ENCODE measurements around the gene LHX6.

LHX6 gene

DNA sequence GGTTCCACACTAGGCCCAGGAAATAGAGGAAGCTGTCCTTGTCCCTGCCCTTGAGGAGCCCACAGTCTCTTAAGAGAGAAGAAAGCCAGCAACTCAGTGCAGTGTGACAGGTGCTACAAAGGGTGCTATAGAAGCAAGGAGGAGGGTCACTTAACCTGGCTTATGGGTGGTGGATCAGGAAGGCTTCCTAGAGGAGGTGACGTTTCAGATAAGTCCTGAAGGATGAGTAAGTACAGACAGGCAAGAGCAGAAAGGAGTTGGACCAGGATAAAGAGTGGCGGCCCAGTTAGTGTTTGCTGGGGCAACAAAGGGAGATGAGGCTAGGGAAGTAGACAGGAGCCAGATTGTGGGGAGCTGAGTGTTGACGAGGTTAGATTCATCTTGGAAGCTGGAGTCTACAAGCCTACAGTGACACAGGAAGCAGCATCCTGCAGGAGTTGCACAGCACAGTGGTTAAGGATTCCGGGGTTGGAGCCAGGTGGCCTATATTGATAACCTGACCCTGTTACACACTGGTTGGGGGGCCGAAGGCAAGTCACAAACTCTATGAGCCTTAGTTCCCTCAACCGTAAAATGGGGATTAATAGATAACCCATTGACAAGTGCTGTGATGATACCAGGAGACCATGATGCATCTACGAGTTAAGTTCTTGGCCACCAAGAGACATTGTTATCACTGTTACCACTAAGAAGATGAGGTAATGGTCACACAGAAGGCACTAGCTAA lies 5.4 kb upstream of the LHX6 start:
- DNase-seq (ENCODE audit: low spot score), result no peak

DNA sequence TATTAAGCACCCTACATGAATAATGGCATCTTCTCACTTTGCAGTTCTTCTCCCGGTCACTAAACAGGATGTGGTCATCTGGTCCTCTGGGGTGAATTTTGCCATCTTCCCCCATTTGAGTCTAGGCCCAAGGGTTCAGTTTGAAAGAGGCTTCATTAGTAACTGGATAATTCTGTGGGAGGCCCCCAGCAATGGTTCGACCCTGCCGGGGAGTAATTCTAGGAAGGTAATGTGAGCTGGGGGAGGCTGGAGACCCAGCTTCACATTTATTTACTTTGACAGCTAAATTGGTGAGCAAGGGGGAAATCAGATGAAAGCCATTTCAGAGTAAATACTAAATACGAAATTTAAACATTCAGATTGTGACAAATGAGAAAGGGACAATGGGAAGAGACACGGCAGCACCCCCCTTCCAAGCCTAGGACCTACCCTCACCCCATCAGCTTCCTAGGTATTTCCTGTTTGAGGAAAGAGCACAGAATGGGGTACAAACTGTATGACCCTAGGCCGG lies 4.1 kb upstream of the LHX6 start:
- DNase-seq (ENCODE audit: low spot score), result no peak

DNA sequence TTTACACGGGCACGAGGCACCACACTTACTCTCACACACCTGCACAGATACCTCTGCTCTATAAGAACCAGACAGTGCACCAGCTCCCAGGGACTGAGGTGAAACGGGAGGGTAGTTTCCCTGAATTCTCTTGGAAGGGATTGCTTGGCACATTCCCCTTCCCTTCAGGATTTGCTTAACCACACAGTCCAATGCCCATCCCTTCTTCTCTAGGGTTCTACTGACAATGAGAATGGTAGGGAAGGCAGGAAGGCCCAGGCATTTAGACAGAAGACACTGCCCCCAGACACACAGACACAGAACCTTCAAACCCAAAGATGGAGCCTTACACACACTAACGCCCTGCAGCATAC lies 704 bp upstream of the LHX6 start:
- DNase-seq (ENCODE audit: low spot score), result no peak

DNA sequence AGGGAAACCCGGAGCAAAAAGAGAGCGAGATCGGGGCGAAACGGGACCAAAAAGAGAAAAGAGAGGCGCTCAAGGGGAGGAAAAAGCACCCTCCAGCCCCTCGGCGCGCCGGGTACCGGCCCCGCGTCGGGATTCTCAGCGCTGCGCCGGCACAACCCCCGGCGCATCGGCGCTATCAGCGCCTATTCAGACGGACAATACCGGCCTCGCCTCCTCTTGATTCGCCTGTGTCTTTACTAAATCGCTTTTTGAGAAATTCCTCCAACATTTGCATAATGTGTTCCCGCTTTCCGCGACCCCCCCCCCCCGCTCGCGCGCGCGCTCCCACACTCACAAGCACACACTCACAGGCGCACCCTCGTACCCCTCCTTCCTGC lies 578 bp downstream of the LHX6 start:
- DNase-seq (ENCODE audit: low spot score), result no peak

DNA sequence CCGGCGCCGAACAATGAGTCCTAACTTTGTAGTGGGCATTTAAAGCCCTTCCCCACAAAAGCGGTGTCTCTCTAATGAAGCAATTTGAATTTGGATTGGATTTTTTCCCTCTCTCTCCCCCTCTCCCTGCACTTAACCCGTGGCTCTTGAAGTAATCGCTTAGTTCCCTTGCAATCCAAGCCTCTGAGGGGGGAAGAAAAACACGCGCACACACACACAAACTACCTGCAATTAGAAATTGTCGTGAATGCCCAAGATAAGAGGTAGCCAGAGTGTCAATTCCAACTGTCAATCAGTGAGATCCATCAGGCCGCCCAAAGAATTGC lies 1.2 kb downstream of the LHX6 start:
- no peak for DNase-seq (ENCODE audit: low spot score)

DNA sequence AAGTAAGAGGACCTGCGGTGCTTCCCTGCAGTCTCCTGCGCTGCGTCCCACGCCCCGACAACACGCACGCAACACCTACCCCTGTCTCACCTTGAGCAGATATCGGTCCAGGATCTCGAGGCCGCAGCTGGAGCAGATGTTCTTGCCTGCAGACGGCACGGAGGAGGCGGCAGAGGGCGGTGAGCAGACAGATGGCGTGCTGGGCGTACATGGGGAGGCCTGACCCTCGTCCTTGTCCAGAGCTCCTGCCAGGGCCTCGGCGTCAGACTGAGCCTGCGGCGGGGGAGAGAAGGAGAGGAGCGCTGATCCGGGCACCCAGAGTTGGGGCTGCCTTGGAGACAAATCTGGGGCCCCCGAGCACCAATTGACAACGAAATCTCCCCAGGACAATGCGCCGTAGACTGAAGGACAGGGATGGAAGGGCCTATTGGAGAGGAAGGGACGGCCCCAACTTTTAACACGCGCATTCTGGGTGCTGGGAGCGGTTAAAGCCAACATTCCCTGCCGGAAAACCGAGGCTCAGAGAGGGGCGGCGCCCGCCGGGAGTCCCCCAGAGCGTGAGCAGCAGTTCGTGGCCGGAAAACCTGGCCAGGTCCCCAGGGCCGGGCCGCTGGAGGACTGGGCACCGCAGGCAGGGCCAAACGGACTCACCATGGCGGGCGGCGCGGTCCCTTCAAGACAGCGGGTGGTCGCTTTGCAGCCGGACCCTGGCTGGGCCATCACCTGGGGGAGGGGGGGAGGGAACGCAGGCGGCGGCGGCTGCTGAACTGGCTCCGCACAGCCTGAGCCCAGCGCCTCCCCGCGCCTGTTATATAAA lies 1.8 kb downstream of the LHX6 start:
- no peak for DNase-seq (ENCODE audit: low spot score)

DNA sequence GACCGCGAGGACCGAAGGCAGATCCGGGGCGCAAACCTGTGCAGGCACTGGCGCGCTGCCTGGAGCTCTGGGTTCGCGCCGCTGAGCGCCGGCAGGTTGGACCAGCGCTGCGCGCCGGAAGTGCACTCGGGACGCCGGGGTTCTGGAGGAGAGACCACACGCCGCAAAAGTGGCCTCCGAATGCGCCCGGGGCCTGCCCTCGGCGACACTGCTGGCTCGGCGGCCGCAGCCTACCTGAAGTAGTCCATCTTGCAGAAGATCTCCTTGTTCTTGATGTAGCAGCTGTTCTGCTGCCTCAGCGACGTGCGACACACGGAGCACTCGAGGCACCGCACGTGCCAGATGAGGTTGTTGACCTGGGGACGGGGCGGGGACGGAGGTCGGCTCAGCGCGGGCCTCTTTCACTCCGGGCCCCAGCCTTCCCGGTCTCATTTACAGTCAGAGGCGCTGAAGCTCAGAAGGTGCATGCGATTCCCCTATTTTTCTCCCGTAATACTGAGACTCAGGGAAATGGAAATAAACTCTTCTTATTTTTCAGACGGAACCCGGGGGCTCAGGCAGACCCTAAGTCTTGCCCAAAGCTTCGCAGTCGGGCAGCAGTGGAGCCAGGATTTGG lies 2.5 kb downstream of the LHX6 start:
- no peak for DNase-seq (ENCODE audit: low spot score)

DNA sequence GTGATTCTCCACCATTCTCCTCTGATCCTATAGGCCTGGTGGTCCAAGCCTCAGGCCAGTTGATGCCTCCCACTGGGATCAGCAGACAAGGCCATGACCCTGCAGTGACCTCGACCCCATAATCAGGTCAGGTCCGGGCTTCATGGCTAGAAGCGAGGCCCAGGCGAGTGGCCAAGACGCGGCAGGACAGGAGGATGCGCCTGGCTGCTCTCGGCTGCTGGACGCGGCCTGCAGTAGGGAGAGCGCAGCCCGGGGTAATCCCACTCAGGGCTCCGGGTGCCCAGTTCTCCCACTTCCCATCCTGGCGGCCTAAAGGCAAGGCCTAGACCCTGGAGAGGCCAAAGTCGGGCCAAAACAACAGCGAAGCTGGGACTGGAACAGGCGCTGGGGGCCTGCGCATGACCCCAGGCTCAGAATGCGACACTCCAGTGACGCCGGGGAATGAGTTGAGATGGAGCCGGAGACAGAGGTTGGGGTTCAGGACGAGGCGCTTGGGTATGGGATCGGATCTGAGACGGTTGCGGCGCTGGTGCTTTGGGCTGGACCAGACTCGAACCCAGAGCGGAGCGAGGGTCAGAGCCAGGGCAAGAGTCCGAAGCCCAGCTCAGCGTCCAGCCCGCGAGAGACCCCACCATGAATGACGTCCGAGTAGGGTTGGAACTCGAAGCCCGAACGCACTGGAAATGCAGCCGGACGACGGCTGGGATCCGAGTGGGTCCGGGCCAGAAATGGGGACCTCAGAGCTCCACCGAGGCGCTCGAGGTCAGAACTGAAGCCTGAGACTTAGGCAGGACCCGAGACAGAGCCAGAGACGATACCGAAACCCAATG lies 3.2 kb downstream of the LHX6 start:
- DNase-seq (ENCODE audit: low spot score), result no peak

DNA sequence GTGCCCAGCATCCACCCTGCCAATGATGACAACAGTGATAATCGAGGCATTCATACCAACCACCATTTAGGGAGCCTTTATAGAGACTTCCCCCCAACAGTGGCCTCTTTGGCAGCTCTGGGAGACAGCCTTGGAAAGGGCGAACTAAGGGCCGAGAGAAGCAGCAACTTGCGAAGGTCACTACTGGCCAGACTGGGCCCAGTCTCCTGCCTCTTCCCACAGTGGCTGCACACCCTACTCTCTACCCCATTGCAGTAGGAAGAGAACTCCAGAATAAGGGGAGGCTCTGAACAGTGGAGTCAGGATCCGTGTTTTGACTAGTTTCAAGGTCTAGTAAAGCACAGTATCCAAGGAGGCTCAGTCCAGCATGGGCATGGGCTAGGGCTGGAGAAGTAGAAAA lies 5.3 kb downstream of the LHX6 start:
- DNase-seq (ENCODE audit: low spot score), result no peak

DNA sequence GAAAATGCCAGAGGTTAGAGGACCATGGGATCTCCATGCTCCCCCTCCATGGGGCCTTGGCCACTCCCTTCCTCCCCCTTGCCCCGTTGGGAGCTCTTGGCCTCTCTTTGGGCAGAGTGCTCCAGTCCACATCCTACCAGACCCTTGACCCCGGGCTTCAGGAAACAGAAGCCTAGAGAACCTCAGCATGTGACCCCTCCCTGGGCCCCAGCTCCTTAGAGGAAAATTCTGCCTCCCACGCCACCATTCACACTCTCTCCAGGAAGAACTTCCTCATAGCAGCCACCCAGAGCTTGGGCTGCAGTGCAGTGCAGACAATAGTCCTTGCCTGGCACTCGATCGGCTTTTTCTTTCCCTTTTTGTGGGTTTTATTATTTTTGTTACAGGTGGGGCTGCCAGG lies 6.0 kb downstream of the LHX6 start:
- DNase-seq (ENCODE audit: low spot score), result no peak

DNA sequence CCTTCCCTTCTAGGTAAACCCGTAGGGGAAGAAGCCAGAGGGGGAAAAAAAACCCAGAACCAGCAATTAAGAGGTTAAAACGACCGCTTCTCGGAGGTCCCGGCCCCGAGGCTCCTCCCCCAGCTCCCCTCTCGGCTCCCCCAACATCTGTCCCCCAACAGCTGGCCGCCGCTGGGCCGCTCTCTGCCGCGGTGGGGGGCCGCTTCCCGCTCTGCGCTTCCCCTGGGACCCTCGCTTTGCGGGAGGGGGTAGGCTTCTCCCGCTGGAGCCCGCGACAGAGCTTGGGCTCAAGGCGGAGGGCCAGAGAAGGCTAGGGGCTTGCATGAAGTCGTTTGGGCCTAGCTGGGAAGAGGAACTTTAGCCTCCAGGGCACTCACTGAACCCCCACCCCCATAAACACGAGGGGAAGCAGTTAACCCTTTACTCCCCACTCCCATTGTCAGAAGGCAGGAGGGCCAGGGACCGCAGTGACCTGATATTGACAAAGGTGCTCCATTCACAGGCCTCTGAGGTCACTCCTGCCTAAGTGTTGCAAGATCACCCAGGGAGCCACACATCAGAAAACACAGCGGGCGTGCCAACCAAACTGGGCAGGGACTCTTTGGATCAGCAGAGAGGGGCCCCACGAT lies 7.5 kb downstream of the LHX6 start:
- no peak for DNase-seq (ENCODE audit: low spot score)

DNA sequence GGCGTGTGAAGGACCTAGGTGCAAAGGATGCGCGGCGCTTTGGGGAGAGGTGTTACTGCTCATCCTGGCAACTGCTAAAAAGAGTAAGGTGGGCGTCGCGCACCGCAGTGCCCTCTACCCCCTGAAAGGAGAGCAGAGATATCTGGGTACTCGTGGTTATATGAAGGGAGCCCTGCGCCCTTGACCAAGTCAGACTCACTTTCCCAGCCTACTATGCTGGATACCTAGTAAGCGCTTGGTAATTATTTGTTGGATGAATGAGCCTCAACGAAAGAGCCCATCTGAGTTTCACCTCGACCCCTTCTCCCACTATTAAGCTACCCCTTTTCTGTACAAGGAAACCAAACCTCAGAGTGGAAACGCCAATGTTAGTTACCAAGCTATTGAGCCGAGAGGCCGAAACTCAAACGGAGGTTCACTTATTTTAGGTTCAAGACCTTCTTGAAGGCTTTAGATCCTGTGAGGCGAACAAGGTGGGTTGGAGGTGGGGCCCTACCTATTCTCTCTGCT lies 8.0 kb downstream of the LHX6 start:
- no peak for DNase-seq (ENCODE audit: low spot score)

DNA sequence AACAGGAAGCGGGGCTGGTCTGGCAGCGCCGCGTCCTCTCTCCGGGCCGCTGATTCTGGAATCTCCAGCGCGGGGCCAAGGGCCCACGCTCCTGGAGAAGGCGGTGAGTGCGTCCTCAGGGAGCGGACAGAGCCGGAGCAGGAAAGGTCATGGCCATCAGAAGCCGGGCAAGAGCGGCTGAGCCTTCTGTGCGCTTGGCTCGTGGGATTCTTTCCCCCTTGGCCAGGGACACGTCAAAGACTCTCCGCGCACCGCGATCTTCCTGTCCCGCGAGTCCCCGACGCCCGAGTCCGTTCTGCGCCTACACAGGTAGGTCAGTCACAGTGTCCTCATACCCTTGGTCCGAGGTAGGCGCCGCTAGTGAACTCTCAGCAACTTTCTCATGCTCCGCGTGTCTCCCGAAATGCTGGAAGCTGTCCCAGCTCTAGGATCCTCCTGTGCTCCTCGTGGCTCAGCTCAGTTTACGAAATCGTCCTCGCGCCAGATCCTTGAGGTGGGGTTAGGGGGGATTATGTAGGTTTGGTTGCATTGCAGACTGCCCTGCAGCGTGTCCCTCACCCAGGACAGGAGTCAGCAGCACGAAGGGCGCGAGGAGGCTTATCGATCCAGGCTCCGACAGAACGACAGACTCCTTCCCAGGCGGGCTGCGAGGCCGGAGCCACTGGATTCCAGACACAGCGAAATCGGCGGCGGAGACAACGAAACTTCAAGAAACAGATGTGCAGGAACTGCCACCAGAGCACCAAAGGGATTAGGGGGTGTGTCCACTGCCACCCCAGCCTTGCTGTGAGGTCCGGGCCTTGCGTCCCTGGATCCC lies 8.7 kb downstream of the LHX6 start:
- DNase-seq (ENCODE audit: low spot score), result no peak

DNA sequence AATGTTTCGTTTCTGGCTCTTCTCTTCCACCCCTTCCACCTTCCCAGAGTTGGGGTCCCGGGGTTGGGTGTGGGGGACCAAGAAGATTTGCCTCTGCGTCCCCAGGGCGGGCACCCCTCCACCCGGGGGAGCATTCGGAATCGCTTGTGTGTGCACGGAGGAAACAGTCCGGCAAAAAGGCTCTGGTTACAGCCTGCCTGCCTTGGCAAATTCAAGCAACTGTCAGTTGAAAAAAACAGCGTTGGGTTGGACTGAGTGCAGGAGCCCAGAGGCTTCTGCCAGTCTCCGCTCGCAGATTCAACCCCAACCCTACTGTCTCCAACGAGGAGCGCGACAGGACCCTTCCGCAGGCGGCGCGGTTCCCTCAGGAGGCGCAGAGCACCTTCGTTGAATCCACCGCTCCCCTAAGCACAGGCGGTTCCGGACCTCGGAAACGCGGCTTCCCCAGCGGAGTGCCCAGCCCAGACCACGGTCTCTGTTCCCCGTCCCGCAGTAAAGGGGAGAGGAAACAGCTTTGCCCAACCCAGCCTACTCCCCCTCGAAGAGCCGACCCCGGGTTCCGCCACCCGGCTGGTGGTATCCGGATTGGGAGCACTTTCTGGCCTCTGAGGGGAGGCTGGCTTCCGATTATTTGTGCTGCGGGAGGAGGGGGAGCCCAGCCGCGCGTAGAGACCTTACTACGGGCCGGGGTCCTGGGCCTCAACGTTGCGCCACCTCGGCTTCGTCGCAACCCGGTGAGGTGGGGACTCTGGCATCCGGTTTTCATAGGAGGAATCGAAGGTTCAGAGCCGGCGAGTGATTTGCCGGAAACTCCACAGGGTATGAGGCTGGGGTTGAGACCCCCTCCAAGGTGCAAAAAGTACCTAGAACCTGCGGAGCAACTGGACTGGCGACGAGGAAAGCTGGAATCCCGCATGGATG lies 9.6 kb downstream of the LHX6 start:
- DNase-seq (ENCODE audit: low spot score), result no peak

DNA sequence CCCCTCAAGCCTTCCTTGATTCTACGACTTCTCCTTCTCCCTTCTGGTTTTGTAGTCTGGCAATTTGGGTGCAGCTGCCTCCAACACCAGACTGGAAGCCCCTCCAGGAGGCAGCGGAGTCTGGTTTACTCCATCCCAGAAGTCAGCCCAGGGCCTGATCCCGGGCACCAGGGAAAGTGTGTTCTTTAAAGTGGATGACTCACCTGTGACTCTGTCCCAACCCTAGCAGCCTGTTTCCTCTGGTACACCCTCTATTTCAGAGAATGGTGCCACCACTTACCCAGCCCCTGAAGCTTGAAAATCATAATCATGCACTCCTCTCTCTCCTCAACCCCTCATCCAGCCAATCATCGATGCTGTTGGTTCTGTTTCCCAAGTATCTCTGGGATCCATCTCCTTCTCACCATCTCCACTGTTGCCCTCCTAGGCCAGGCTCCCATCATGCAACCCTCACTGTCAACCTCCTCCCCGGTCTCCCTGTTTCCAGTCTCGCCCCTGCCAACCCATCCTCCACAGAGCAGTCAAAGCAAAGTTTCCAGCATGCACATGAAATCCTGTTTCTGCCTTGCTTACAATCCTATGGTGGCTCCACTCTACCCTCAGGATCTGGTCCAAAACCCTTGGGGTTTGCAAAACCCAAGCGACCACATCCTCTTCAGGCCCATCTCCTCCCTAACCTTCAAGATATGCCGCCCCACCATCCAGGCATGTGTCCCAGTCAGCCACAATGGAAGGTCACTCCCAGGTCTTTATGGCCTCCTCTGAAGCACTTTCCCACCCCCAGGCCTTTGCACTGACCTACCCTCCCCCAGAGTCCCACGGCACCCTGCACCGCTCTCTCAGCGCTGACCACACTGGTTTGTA lies 10.5 kb downstream of the LHX6 start:
- DNase-seq (ENCODE audit: low spot score), result no peak

DNA sequence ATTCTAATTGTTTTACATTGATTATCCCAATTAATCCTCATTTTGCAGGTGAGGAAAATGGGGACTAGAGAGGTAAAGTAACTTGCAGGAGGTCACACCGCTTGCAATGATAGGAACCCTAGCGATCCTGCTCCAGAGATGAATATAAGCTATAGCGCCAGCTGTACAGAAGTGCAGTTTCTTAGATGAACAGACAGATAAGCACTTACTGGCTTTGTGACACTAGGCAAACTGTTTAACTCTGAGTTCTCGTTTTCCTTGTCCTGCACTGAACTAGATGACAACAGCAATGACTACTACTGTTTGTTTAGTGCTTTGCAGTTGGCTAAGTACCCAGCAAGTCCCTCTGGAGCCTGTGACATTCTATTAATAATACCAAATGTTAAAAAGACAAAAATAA lies 11.1 kb downstream of the LHX6 start:
- DNase-seq (ENCODE audit: low spot score), result no peak

DNA sequence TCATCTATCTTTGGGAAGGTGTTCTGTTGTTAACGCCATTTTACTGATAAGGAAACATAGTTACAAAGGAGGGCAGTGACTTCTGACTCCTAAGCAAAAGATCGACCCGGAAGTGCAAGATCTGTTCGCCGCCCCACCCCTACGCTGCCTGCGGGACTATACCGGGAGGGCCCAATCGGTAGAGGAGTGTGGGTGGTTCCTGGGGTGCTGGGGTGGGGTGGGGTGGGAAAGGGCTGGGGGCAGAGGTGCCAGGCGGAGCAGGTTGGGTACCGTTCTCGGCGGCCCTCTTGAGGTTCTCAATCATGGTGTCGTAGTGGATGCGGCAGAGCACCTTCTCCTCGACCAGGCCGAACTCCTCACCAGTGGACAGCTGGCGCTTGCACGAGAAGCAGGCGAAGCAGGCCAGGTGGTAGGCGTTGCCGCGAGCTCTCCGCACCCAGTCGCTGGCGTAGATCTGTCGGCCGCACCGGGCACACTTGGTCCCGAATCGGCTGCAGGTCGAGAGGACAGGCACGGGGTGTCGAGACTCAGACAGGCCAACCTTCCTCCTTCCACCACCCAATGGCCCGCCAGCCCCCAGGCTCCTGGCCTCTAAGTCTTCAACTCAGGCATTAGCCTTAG lies 11.8 kb downstream of the LHX6 start:
- no peak for DNase-seq (ENCODE audit: low spot score)

DNA sequence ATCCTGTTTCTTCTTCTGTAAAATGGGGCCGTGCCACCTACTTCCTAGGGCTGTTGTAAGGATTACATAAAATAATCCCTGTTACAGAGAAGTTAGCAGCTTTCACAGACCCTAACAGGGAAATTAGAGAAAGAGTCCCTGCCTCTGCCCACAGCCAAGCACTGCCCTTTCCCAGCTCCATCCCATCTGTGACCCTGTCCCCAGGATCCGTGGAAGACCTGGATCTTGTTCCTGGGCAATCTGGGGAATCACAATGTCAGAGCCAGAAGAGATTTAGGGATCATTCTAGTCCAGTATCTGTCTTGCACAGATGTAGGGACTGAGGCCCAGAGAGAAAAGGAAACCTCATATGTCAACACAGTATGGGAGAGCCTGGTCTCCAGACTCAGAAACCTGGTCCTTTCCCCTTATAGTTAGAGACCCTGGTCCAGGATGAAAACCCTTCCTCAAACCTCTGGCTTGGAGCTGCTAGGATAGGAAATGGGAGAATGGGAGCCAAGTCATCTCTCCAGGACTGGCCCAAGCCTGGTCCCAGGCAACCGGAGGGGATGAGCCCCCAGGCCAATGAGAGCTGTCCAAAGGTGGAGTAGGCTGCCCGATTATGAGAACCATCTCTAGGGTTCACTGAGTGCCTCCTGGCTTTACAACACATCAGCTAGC lies 12.5 kb downstream of the LHX6 start:
- DNase-seq (ENCODE audit: low spot score), result no peak
